GM12892 (cell line): ENCODE results near the gene JAGN1.

Source experiments
- POLR2A ChIP-seq: IDR thresholded peaks from 2 replicates; pipeline ENCODE4 v1.6.1; 2011; ENCODE audit warnings: low read depth, low read length, control low read depth
- POLR2AphosphoS5 ChIP-seq: IDR thresholded peaks from 2 replicates; pipeline ENCODE4 v1.6.1; 2011; ENCODE audit warnings: low read depth, low read length, control low read depth
- TAF1 ChIP-seq: IDR thresholded peaks from 2 replicates; pipeline ENCODE4 v1.6.1; 2011; ENCODE audit warnings: low read depth, mild to moderate bottlenecking, control low read depth, low read length, borderline replicate concordance

DNA sequence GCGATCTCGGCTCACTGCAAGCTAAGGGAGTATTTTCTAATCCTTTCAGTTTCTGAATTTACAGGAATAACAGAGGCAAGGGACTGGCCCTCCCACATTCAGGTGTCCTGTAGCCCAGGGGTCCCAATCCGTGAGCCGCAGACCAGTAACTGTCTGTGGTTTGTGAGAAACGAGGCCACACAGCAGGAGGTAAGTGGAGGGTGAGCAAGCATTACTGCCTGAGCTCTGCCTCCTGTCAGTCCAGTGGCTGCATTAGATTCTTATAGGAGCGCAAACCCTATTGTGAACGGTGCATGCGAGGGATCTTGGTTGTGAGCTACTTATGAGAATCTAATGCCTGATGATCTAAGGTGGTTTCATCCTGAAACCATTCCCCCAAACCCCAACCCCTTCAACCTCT lies 21.5 kb downstream of the JAGN1 start:
- no peak for TF ChIP-seq POLR2A
- no peak for TF ChIP-seq POLR2AphosphoS5
- TF ChIP-seq TAF1, result no peak
